Measurements from ENCODE around the gene ZIC4. TPM values are rescaled to one million over a fixed set of nuclear protein-coding genes. Genes with fewer than 3 reads are reported as not detected.

Gene ZIC4
- total RNA-seq, 2 experiments from 2014 or later, result not detected

DNA sequence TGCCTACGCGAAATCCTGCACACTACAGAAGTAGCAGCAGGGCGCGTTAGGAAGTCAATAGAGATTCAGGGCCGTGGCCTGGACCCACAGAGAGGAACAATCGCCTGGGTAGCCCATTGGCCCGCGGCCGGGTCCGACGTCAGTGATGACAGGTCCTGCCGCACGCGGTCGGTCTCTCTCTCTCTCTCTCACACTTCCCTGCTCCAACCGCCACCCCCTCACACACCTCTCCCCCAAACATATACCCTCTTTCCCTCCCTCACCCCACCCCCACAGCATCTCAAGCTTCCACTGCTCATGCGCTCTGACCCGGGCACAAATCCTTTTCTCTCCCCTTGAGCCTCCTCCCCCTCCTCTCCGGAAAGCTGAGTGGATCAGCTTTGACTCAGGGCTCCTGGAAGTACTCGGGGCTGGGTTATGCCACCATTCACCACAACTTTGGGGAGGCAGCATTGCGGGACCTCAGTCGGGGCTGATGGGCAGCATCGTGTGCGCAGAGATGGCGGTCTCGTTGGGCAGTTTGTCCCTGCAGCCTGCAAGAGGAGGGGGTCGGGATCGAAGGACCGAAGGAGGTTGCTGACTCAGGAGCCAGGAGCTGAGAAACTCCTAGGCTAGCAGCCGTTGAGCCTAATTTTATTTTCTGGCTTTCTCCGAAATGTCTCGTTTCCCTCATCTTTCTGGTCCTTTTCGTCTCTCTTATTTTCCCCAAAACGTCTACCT is 9.0 kb downstream of the ZIC4 start:
- CTCF ChIA-PET, result no interaction called here
- intact Hi-C loops (cut with DNase I, micrococcal nuclease), result no loop called here

DNA sequence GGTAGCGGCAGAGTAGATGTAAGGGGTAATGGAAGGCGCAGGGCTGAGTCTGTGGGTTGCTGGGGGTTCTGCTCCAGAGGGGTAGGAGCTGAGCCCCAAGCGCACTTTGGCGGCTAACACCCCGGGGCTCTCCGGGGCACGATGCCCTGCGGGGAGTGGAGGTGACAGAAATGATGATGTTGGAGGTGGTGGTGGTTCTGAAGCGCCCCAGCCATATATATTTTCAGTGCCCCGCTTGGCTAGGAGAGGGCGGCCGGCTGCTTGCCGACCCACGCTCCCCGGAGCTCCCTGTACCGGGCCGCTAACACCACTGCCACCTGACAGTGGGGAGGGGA is 9.7 kb downstream of the ZIC4 start:
- Histone ChIP-seq H3K4me3 (ENCODE audit: low read length) (no peak overlapping the region), H3K36me3 (ENCODE audit: insufficient read depth, low read length) (no peaks in the 10 kb centered on the region), H3K27me3 (ENCODE audit: control insufficient read depth in 1 of 2, insufficient read depth in 2 of 2, low read length in 2 of 2) (peaks cover 81 to 97% of the 10 kb centered on the region in 2 experiments), H3K27ac (ENCODE audit: low read depth in 1 of 2, low read length in 2 of 2) (no peak overlapping the region), H3K4me1 (ENCODE audit: insufficient read depth, low read length) (no peaks in the 10 kb centered on the region), H3K9me3 (ENCODE audit: control insufficient read depth in 1 of 2, insufficient read depth in 1 of 2, low read length in 2 of 2) (peaks cover 11 to 64% of the 10 kb centered on the region in 2 experiments)
- POLR2A ChIA-PET, result no interaction called here
- TF ChIP-seq, protein P1, sequence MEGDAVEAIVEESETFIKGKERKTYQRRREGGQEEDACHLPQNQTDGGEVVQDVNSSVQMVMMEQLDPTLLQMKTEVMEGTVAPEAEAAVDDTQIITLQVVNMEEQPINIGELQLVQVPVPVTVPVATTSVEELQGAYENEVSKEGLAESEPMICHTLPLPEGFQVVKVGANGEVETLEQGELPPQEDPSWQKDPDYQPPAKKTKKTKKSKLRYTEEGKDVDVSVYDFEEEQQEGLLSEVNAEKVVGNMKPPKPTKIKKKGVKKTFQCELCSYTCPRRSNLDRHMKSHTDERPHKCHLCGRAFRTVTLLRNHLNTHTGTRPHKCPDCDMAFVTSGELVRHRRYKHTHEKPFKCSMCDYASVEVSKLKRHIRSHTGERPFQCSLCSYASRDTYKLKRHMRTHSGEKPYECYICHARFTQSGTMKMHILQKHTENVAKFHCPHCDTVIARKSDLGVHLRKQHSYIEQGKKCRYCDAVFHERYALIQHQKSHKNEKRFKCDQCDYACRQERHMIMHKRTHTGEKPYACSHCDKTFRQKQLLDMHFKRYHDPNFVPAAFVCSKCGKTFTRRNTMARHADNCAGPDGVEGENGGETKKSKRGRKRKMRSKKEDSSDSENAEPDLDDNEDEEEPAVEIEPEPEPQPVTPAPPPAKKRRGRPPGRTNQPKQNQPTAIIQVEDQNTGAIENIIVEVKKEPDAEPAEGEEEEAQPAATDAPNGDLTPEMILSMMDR (IDR thresholded peaks at IDR 0.05), result no peak
- Mint-ChIP-seq H3K36me3 (ENCODE audit: low read depth) (no peaks in the 10 kb centered on the region), H3K27me3 (peaks cover 84% of the 10 kb centered on the region), H3K9me3 (no peaks in the 10 kb centered on the region), H3K4me1 (ENCODE audit: low read depth) (no peaks in the 10 kb centered on the region), H3K27ac (no peak overlapping the region), H3K4me3 (no peak overlapping the region)
- CTCF ChIA-PET, result no interaction called here
- no peak for DNase-seq
- intact Hi-C loops (cut with DNase I, micrococcal nuclease), result no loop called here
- ATAC-seq (ENCODE audit: poor library complexity), result no peak

More for the DNA sequence above, 9.0 kb downstream of the ZIC4 start:
- no peaks in the 10 kb centered on the region for H3K9me3 Mint-ChIP-seq
- Histone ChIP-seq H3K27me3 (ENCODE audit: control insufficient read depth in 1 of 2, insufficient read depth in 2 of 2, low read length in 2 of 2) (peaks cover 74 to 96% of the 10 kb centered on the region in 2 experiments), H3K9me3 (ENCODE audit: control insufficient read depth in 1 of 2, insufficient read depth in 1 of 2, low read length in 2 of 2) (peaks cover 13 to 58% of the 10 kb centered on the region in 2 experiments), H3K27ac (ENCODE audit: low read depth in 1 of 2, low read length in 2 of 2) (no peak overlapping the region), H3K4me3 (ENCODE audit: low read length) (no peak overlapping the region), H3K36me3 (ENCODE audit: insufficient read depth, low read length) (no peaks in the 10 kb centered on the region), H3K4me1 (ENCODE audit: insufficient read depth, low read length) (no peaks in the 10 kb centered on the region)
- H3K27ac Mint-ChIP-seq, result no peak overlapping the region
- POLR2A ChIA-PET, result no interaction called here
- DNase-seq (no peak), ATAC-seq (ENCODE audit: poor library complexity) (no peak)
- H3K27me3 Mint-ChIP-seq, result peaks cover 84% of the 10 kb centered on the region
- TF ChIP-seq, protein P1 (IDR thresholded peaks at IDR 0.05), result no peak
- H3K4me1 Mint-ChIP-seq (ENCODE audit: low read depth), result no peaks in the 10 kb centered on the region
- no peaks in the 10 kb centered on the region for H3K36me3 Mint-ChIP-seq (ENCODE audit: low read depth)
- H3K4me3 Mint-ChIP-seq, result no peak overlapping the region

DNA sequence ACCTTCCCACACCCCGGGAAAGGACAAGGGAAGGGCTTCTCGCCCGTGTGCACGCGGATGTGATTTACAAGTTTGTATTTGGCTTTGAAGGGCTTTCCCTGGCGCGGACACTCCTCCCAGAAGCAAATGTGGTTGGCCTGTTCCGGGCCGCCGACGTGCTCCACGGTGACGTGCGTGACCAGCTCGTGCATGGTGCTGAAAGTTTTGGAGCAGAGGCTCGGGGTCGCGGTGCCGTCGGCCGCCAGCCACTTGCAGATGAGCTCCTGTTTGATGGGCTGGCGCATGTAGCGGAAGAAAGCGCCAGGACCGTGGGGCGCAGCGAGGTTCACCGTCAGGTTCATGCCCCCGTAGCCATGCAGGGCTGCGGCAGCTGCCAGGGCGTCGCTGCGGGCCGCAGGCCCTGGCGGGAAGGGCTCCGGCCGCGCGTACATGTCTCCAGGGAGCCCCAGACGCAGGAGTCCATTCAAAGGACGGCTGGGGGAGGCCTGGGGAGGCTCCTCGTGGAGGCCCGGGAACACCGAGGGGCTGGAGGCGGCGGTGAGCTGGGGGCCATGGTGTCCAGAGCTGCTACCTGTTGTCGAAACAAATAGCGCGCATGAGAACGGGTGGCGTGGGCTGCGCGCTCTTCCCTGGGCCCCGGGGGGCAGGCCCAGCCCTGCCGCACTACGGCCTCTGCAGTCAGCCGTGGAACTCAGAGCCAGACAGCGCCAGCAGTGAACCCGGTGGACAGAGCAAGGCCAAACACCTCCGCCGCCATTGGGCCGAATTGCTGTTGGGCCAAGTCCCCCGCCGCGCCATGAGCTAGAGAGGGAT is 10.2 kb downstream of the ZIC4 start:
- no peaks in the 10 kb centered on the region for H3K36me3 Mint-ChIP-seq (ENCODE audit: low read depth)
- H3K36me3 ChIP-seq (ENCODE audit: insufficient read depth, low read length), result no peaks in the 10 kb centered on the region
- no peak for DNase-seq
- no peak for ATAC-seq (ENCODE audit: poor library complexity)
- intact Hi-C loops (cut with DNase I, micrococcal nuclease), result no loop called here
- H3K9me3 ChIP-seq (ENCODE audit: control insufficient read depth in 1 of 2, insufficient read depth in 1 of 2, low read length in 2 of 2), result peaks cover 8 to 68% of the 10 kb centered on the region in 2 experiments
- ChIA-PET POLR2A (no interaction called here), CTCF (no interaction called here)
- no peaks in the 10 kb centered on the region for H3K4me1 ChIP-seq (ENCODE audit: insufficient read depth, low read length)
- no peaks in the 10 kb centered on the region for H3K9me3 Mint-ChIP-seq
- no peak overlapping the region for H3K27ac Mint-ChIP-seq
- no peak overlapping the region for H3K4me3 Mint-ChIP-seq
- no peaks in the 10 kb centered on the region for H3K4me1 Mint-ChIP-seq (ENCODE audit: low read depth)
- peaks cover 84% of the 10 kb centered on the region for H3K27me3 Mint-ChIP-seq
- H3K27me3 ChIP-seq (ENCODE audit: control insufficient read depth in 1 of 2, insufficient read depth in 2 of 2, low read length in 2 of 2), result peaks cover 84 to 95% of the 10 kb centered on the region in 2 experiments
- H3K4me3 ChIP-seq (ENCODE audit: low read length), result no peak overlapping the region
- no peak overlapping the region for H3K27ac ChIP-seq (ENCODE audit: low read depth in 1 of 2, low read length in 2 of 2)
- TF ChIP-seq, protein P1 (IDR thresholded peaks at IDR 0.05), result no peak
